PC-3 (cell line): ENCODE measurements around the gene CEP128. TPM values are rescaled to one million over a fixed set of nuclear protein-coding genes. Genes with fewer than 3 reads are reported as not detected.

Experiments
- ATAC-seq: fragments of 200-7000 bp; cut with Tn5 transposase; 2 replicates; pipeline ENCODE4 v1.9.1; 2020; ENCODE audit warnings: mild to moderate bottlenecking, moderate library complexity
- BruUV-seq: library from RNA; stranded (reverse); fragments of 400-500 nt; replicated peaks from 2 replicates; lab custom pipeline; 2021; lab: Mats Ljungman, UMichigan
- CTCF ChIA-PET: fragments of 300-600 bp; sonication (Branson Sonifier 250); formaldehyde crosslinking; loops from one replicate; lab custom pipeline; 2022; ENCODE audit warnings: antibody characterized with exemption; lab: Charles Lee
- POLR2A ChIA-PET: fragments of 300-600 bp; sonication (Branson Sonifier 250); formaldehyde crosslinking; loops from one replicate; lab custom pipeline; 2022; ENCODE audit warnings: antibody characterized with exemption; ENCODE audit not compliant: unreplicated experiment; lab: Charles Lee
- DNase-seq: peaks from one replicate; pipeline ENCODE4 v3.0.0-alpha.2; 2015
- H2AFZ ChIP-seq: fragments of 300-600 bp; sonication (generic); 2 replicates; pipeline ENCODE4 v1.6.0; 2016; ENCODE audit warnings: antibody characterized with exemption, low read length
- H3F3A ChIP-seq: fragments of 300-600 bp; sonication (generic); one replicate; pipeline ENCODE4 v1.6.0; 2017; ENCODE audit warnings: antibody characterized with exemption, low read length, control low read depth, mild to moderate bottlenecking; ENCODE audit not compliant: unreplicated experiment
- H3K27ac ChIP-seq: fragments of 300-600 bp; sonication (generic); 2 replicates; pipeline ENCODE4 v1.5.1; 2016; ENCODE audit warnings: mild to moderate bottlenecking, low read length
- H3K27me3 ChIP-seq: fragments of 300-600 bp; sonication (generic); 2 replicates; pipeline ENCODE4 v1.6.1; 2016; ENCODE audit warnings: low read length, mixed read lengths
- H3K36me3 ChIP-seq: fragments of 300-600 bp; sonication (generic); 2 replicates; pipeline ENCODE4 v1.6.1; 2016; ENCODE audit warnings: low read depth, mixed run types, low read length, mixed read lengths
- H3K4me1 ChIP-seq: fragments of 300-600 bp; sonication (generic); 2 replicates; pipeline ENCODE4 v1.5.1; 2016; ENCODE audit warnings: low read length; ENCODE audit not compliant: insufficient read depth
- H3K4me2 ChIP-seq: fragments of 300-600 bp; sonication (generic); 2 replicates; pipeline ENCODE4 v1.6.0; 2016; ENCODE audit warnings: low read length
- H3K4me3 ChIP-seq: fragments of 300-600 bp; sonication (generic); 2 replicates; pipeline ENCODE4 v1.5.1; 2016; ENCODE audit warnings: mild to moderate bottlenecking, low read length, mixed read lengths
- H3K79me2 ChIP-seq: fragments of 300-600 bp; sonication (generic); 2 replicates; pipeline ENCODE4 v1.6.1; 2017; ENCODE audit warnings: low read length, mixed read lengths
- H3K9ac ChIP-seq: fragments of 300-600 bp; sonication (generic); 2 replicates; pipeline ENCODE4 v1.6.0; 2016; ENCODE audit warnings: mild to moderate bottlenecking, low read length
- H3K9me2 ChIP-seq: fragments of 300-600 bp; sonication (generic); replicated peaks from 2 replicates; pipeline ENCODE4 v1.6.1; 2016; ENCODE audit warnings: mixed run types, low read length, mixed read lengths
- H3K9me3 ChIP-seq: fragments of 300-600 bp; sonication (generic); 2 replicates; pipeline ENCODE4 v1.6.1; 2016; ENCODE audit warnings: low read length, mixed read lengths
- H4K20me1 ChIP-seq: fragments of 300-600 bp; sonication (generic); 2 replicates; pipeline ENCODE4 v1.6.1; 2016; ENCODE audit warnings: low read length, mixed read lengths
- CTCF ChIP-seq: fragments of 300-600 bp; sonication (generic); conservative IDR thresholded peaks from 2 replicates; pipeline ENCODE4 v1.5.1; 2017; ENCODE audit warnings: antibody characterized with exemption, low read depth, mild to moderate bottlenecking, low read length
- EZH2 ChIP-seq: fragments of 300-600 bp; sonication (generic); IDR thresholded peaks from one replicate; pipeline ENCODE4 v1.6.1; 2017; ENCODE audit warnings: antibody characterized with exemption, mild to moderate bottlenecking, low read length; ENCODE audit not compliant: unreplicated experiment
- EZH2phosphoT487 ChIP-seq: fragments of 300-600 bp; sonication (generic); IDR thresholded peaks from 2 replicates; pipeline ENCODE4 v1.6.1; 2018; ENCODE audit warnings: mild to moderate bottlenecking, antibody characterized with exemption, low read length, borderline replicate concordance
- intact Hi-C: fragments of 100-400 bp; cut with micrococcal nuclease; formaldehyde crosslinking; loops from 2 replicates; pipeline ENCODE4 v1.9.0; 2023
- total RNA-seq: library from RNA; depleted of rRNA; stranded (reverse); fragments of >200 nt; gene quantifications from 2 replicates; pipeline ENCODE4 v1.2.3, GENCODE V29; 2014

CEP128 gene
- total RNA-seq, 1 experiment from 2014 or later: 11.6 TPM

- no peak for TF ChIP-seq EZH2
- no peak overlapping the region for H3K27ac ChIP-seq
- no peaks in the 10 kb centered on the region for H3K9me3 ChIP-seq
- ATAC-seq: no peak
- H3K4me3 ChIP-seq: no peak overlapping the region
- H3F3A ChIP-seq: no peaks in the 10 kb centered on the region
- ChIA-PET POLR2A (no interaction called here), CTCF (no interaction called here)
- no peak overlapping the region for H2AFZ ChIP-seq
- no peaks in the 10 kb centered on the region for H3K27me3 ChIP-seq
- H3K4me2 ChIP-seq: no peak overlapping the region
- no peak overlapping the region for H3K9ac ChIP-seq
- no peaks in the 10 kb centered on the region for H3K4me1 ChIP-seq
- no peaks in the 10 kb centered on the region for H4K20me1 ChIP-seq
- no peaks in the 10 kb centered on the region for H3K36me3 ChIP-seq
- DNase-seq: no peak
- H3K9me2 ChIP-seq: no peaks in the 10 kb centered on the region
- intact Hi-C loops: no loop called here
- no peaks in the 10 kb centered on the region for H3K79me2 ChIP-seq
- BruUV-seq: no TSS peak
These were observed 473.0 kb downstream of the CEP128 start for GRCh38 chr14:80468331-80469122.

- BruUV-seq: no TSS peak
- ChIA-PET POLR2A (no interaction called here), CTCF (no interaction called here)
- intact Hi-C loops: no loop called here
- H4K20me1 ChIP-seq: no peaks in the 10 kb centered on the region
- H3F3A ChIP-seq: no peaks in the 10 kb centered on the region
- no peaks in the 10 kb centered on the region for H3K36me3 ChIP-seq
- H3K9me3 ChIP-seq: no peaks in the 10 kb centered on the region
- ATAC-seq: no peak
- H3K9me2 ChIP-seq: no peaks in the 10 kb centered on the region
- H2AFZ ChIP-seq: no peak overlapping the region
- no peak overlapping the region for H3K9ac ChIP-seq
- H3K79me2 ChIP-seq: no peaks in the 10 kb centered on the region
- no peak for DNase-seq
- no peaks in the 10 kb centered on the region for H3K4me1 ChIP-seq
- no peak for TF ChIP-seq EZH2phosphoT487
- TF ChIP-seq CTCF: no peak
- no peak for TF ChIP-seq EZH2
- no peak overlapping the region for H3K4me3 ChIP-seq
- H3K27ac ChIP-seq: no peak overlapping the region
- no peaks in the 10 kb centered on the region for H3K27me3 ChIP-seq
- no peak overlapping the region for H3K4me2 ChIP-seq
These were observed 475.9 kb downstream of the CEP128 start for GRCh38 chr14:80465546-80466220.

GRCh38 chr14:80464531-80465149 lies 476.9 kb downstream of the CEP128 start:
- Histone ChIP-seq H3K4me2 (no peak overlapping the region), H3K36me3 (no peaks in the 10 kb centered on the region), H2AFZ (no peak overlapping the region), H3K4me3 (no peak overlapping the region), H3K79me2 (no peaks in the 10 kb centered on the region), H4K20me1 (no peaks in the 10 kb centered on the region), H3F3A (no peaks in the 10 kb centered on the region), H3K27ac (no peak overlapping the region), H3K9me3 (no peaks in the 10 kb centered on the region), H3K4me1 (no peaks in the 10 kb centered on the region), H3K9me2 (no peaks in the 10 kb centered on the region), H3K27me3 (no peaks in the 10 kb centered on the region), H3K9ac (no peak overlapping the region)
- no peak for DNase-seq
- POLR2A ChIA-PET: no interaction called here
- intact Hi-C loops: no loop called here
- BruUV-seq: no TSS peak
- TF ChIP-seq EZH2phosphoT487 (no peak), EZH2 (no peak), CTCF (no peak)
- no peak for ATAC-seq
- CTCF ChIA-PET: no interaction called here
